ENCODE measurements around the gene SHC3.

- TF ChIP-seq EZH2 (IDR thresholded peaks at IDR 0.05; ENCODE audit: low read length, unreplicated experiment) (no peak), CTCF (conservative IDR thresholded peaks at IDR 0.05; ENCODE audit: low read depth, low read length) (no peak), EZH2phosphoT487 (IDR thresholded peaks at IDR 0.05; ENCODE audit: borderline replicate concordance, low read length) (no peak)
Measured at GRCh38 chr9:89032661-89033060, 146.0 kb downstream of the SHC3 start.
